ENCODE measurements around the gene KIF26B. TPM values are rescaled to one million over a fixed set of nuclear protein-coding genes. Genes with fewer than 3 reads are reported as not detected.

The KIF26B gene
- total RNA-seq, 2 donors from 2014 or later: 0.30 to 0.35 TPM

DNA sequence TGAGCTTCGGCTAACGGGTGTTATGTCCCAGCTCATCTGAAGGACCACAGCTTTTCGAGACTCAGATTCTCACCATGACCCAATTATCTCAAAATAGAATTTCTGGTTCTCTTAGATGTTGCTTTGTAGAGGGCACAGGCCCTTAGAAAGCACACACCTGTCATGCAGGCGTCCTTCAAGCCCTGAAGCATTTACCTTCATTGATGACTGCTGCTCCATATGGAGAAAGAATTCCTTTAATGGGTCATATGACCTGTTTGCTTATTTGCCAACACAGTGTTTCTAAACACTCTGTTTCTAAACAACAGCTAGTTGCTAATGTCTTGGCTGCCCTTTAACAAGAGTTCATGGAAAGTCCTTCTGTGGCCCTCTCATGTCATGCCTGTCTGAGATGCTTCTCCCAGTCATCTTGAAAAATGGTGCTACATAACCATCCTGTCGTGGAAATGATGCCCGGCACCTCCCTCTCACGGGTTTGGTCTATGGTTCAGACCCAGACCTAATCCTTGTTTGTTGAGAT, 495.7 kb downstream of the KIF26B start:
- TF ChIP-seq, protein P1, sequence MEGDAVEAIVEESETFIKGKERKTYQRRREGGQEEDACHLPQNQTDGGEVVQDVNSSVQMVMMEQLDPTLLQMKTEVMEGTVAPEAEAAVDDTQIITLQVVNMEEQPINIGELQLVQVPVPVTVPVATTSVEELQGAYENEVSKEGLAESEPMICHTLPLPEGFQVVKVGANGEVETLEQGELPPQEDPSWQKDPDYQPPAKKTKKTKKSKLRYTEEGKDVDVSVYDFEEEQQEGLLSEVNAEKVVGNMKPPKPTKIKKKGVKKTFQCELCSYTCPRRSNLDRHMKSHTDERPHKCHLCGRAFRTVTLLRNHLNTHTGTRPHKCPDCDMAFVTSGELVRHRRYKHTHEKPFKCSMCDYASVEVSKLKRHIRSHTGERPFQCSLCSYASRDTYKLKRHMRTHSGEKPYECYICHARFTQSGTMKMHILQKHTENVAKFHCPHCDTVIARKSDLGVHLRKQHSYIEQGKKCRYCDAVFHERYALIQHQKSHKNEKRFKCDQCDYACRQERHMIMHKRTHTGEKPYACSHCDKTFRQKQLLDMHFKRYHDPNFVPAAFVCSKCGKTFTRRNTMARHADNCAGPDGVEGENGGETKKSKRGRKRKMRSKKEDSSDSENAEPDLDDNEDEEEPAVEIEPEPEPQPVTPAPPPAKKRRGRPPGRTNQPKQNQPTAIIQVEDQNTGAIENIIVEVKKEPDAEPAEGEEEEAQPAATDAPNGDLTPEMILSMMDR (IDR thresholded peaks at IDR 0.05): no peak
- Histone ChIP-seq H3K4me1 (no peaks in the 10 kb centered on the region), H3K9me3 (no peaks in the 10 kb centered on the region), H3K36me3 (no peaks in the 10 kb centered on the region), H3K27me3 (no peaks in the 10 kb centered on the region), H3K9ac (ENCODE audit: low read depth in 2 of 2, low read length in 2 of 2) (no peak overlapping the region), H3K4me3 (no peak overlapping the region), H3K27ac (no peak overlapping the region)
- intact Hi-C loops (cut with DNase I): no loop called here
- no peak for DNase-seq

DNA sequence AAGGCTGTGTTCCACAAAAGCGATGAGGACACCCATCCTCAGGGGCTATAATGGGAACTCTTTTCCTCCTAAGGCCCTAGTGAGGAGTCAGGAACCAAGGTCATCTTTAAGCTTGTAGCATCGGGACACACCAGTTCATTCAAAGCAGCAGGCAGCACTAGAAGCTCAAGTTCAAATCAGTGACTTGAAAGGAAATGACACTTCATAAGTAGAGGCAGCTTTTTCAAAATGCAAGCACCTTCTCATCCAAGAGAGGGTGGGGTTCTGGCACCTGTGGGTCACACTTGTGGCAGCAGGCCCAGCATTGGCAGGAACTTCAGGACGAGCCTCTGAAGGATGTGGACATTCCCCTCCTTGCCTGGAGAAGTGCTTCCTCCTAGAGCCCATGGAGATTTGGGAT, 496.3 kb downstream of the KIF26B start:
- H3K36me3 ChIP-seq: no peaks in the 10 kb centered on the region
- H3K9ac ChIP-seq (ENCODE audit: low read depth in 2 of 2, low read length in 2 of 2): no peak overlapping the region
- H3K4me3 ChIP-seq: no peak overlapping the region
- DNase-seq: no peak
- intact Hi-C loops (cut with DNase I): no loop called here
- H3K27me3 ChIP-seq: no peaks in the 10 kb centered on the region
- no peaks in the 10 kb centered on the region for H3K4me1 ChIP-seq
- no peaks in the 10 kb centered on the region for H3K9me3 ChIP-seq
- no peak overlapping the region for H3K27ac ChIP-seq
- TF ChIP-seq, protein P1 (IDR thresholded peaks at IDR 0.05): no peak

DNA sequence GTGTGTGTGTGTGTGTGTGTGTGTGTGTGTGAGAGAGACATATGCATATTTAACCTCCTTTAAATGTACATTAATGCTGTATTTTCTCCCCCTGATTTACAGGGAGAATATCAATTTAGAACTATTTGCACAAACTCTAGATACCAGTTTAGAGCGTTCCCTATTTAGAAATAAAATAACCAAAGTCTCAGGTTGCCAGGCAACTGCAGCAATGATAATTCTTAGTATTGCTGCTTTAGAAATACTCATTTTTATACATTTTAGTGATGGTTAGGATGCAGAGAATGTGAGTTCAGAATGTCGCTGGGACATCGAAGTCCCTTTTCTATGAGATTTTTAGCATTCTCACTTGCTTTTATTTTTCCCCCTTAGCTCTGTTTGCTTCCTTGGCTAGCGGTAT, 497.3 kb downstream of the KIF26B start:
- H3K27me3 ChIP-seq: no peaks in the 10 kb centered on the region
- intact Hi-C loops (cut with DNase I): no loop called here
- TF ChIP-seq, protein P1 (IDR thresholded peaks at IDR 0.05): no peak
- H3K9ac ChIP-seq (ENCODE audit: low read depth in 2 of 2, low read length in 2 of 2): no peak overlapping the region
- no peak overlapping the region for H3K27ac ChIP-seq
- no peaks in the 10 kb centered on the region for H3K36me3 ChIP-seq
- H3K9me3 ChIP-seq: no peaks in the 10 kb centered on the region
- no peaks in the 10 kb centered on the region for H3K4me1 ChIP-seq
- H3K4me3 ChIP-seq: no peak overlapping the region
- no peak for DNase-seq

DNA sequence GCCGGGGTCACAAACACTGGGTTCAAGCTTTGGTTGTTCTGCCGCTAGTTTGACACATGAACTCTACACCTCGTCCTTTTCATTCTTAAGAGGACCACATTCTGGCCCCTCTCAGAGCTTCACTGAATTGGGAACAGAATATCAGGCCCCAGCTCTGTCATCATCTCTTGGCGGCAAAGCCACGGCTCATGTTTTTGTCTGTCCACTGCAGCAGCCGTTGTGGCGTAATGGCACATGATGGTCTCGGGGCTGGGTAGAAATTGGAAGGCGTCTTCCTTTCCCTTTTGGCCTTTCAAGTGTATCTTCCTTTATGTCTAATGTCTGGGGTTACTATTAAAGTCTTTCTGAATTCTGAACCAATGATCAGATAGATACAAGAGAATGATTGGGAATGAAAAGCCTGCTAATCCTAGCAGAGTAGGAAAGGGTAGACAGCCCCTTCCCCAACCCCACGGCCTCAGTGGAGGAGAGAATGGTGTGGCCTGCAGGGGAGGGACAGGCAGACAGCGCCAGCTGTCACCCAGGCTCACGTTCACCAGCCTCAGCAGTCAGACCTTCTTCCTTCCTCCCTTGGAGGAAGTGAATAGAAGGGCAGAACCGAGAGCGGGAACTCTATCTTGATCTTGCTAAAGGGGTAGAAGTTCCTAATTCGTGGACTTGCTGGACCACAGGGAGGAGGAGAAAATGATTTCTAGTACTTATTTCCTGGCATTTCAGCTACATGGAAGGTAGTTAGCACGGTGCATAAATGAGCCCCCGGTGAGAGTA, 498.1 kb downstream of the KIF26B start:
- Histone ChIP-seq H3K4me3 (no peak overlapping the region), H3K36me3 (no peaks in the 10 kb centered on the region), H3K9ac (ENCODE audit: low read depth in 2 of 2, low read length in 2 of 2) (no peak overlapping the region), H3K27me3 (no peaks in the 10 kb centered on the region), H3K9me3 (no peaks in the 10 kb centered on the region), H3K4me1 (no peaks in the 10 kb centered on the region), H3K27ac (no peak overlapping the region)
- intact Hi-C loops (cut with DNase I): no loop called here
- TF ChIP-seq, protein P1 (IDR thresholded peaks at IDR 0.05): no peak
- no peak for DNase-seq

DNA sequence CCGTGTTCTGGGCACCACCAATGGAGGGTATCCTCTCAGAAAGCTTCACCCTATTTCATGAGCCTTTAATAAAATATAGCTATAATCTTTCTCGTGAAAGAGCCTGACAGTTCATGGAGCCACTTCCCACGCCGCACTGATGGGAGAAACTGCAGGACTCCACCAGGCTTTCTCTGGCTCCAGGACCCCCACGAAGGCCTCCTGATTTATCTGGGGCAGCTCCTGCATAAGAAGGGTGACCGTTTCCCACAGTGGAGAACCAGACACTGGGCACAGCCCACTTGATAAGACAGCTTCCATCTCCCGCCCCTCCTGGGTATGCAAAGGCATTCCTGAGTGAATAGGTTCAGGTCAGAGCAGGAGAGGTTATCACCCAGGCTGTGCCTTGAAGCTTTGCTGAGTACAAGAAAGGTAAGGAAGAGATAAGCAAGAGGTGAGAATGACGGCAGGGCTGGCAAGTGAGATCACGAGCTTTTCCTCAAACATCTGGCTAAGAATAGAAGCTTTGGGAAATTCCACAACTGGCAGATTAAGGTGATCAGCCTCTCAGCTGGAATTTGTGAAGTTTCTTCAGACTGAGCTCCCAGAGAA, 499.8 kb downstream of the KIF26B start:
- H3K4me3 ChIP-seq: no peak overlapping the region
- H3K36me3 ChIP-seq: no peaks in the 10 kb centered on the region
- no peaks in the 10 kb centered on the region for H3K27me3 ChIP-seq
- DNase-seq: no peak
- no peaks in the 10 kb centered on the region for H3K4me1 ChIP-seq
- H3K27ac ChIP-seq: no peak overlapping the region
- H3K9ac ChIP-seq (ENCODE audit: low read depth in 2 of 2, low read length in 2 of 2): no peak overlapping the region
- intact Hi-C loops (cut with DNase I): no loop called here
- H3K9me3 ChIP-seq: no peaks in the 10 kb centered on the region
- TF ChIP-seq, protein P1 (IDR thresholded peaks at IDR 0.05): no peak
